ENCODE results near the gene PTPRS. TPM values are rescaled to one million over a fixed set of nuclear protein-coding genes. Genes with fewer than 3 reads are reported as not detected.
"Not testable (repeated sequence)": the region's sequence is repeated elsewhere in the genome, so short reads cannot be mapped to it uniquely, and the experiment has no call there.

Gene PTPRS
- total RNA-seq, 1 donor from 2014 or later = 241 TPM

DNA sequence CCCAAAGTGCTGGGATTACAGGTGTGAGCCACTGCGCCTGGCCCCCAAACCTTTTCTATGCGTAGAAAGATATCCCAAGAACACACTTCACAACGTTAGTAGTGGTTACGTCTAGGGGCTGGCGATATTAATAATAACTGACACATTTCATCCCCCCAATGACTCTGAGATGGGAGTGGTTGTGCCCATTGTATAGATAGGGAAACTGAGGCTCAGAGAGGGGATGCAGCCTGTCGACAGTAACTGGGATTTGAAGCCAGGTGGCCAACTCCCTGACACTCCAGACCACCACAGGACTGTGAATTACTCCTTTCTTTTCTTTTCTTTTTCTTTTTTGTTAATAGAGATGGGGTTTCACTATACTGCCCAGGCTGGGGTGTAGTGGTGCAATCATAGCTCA lies 25.3 kb upstream of the PTPRS start:
- H3K27ac Mint-ChIP-seq = no peak overlapping the region
- no peaks in the 10 kb centered on the region for H3K36me3 Mint-ChIP-seq
- H3K27me3 Mint-ChIP-seq (ENCODE audit: low read depth) = peaks cover 4% of the 10 kb centered on the region
- no peak for DNase-seq (ENCODE audit: low spot score in 2 of 2, unreplicated experiment in 2 of 2)
- H3K9me3 Mint-ChIP-seq = no peaks in the 10 kb centered on the region
- H3K4me1 Mint-ChIP-seq = no peaks in the 10 kb centered on the region
- TF ChIP-seq, protein P1, sequence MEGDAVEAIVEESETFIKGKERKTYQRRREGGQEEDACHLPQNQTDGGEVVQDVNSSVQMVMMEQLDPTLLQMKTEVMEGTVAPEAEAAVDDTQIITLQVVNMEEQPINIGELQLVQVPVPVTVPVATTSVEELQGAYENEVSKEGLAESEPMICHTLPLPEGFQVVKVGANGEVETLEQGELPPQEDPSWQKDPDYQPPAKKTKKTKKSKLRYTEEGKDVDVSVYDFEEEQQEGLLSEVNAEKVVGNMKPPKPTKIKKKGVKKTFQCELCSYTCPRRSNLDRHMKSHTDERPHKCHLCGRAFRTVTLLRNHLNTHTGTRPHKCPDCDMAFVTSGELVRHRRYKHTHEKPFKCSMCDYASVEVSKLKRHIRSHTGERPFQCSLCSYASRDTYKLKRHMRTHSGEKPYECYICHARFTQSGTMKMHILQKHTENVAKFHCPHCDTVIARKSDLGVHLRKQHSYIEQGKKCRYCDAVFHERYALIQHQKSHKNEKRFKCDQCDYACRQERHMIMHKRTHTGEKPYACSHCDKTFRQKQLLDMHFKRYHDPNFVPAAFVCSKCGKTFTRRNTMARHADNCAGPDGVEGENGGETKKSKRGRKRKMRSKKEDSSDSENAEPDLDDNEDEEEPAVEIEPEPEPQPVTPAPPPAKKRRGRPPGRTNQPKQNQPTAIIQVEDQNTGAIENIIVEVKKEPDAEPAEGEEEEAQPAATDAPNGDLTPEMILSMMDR (IDR thresholded peaks at IDR 0.05; ENCODE audit: unreplicated experiment) = no peak
- H3K4me3 Mint-ChIP-seq = no peak overlapping the region

DNA sequence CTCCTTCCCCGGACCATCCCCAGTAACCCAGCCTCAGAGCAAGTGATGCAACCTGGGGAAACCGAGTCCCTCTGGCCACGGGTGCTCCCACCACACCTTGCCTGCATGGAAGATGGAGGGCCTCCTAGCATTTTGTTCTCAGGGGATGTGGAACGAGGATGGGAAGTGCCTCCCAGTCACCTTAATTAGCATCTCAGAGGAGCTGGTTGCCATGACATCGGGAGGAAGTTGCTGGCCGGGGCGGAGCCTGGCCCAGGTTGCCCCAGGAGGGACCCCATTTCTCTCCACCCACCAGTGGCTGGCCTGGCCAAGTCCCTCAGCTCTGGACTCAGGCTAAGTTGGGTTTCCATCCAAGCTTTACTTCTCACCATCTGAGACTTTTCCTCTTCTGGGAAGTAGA lies 24.1 kb upstream of the PTPRS start:
- TF ChIP-seq, protein P1 (IDR thresholded peaks at IDR 0.05; ENCODE audit: unreplicated experiment) = no peak
- Mint-ChIP-seq H3K4me1 (no peaks in the 10 kb centered on the region), H3K36me3 (no peaks in the 10 kb centered on the region), H3K4me3 (no peak overlapping the region), H3K27me3 (ENCODE audit: low read depth) (peaks cover 11% of the 10 kb centered on the region), H3K9me3 (no peaks in the 10 kb centered on the region), H3K27ac (no peak overlapping the region)
- no peak for DNase-seq (ENCODE audit: low spot score in 2 of 2, unreplicated experiment in 2 of 2)

DNA sequence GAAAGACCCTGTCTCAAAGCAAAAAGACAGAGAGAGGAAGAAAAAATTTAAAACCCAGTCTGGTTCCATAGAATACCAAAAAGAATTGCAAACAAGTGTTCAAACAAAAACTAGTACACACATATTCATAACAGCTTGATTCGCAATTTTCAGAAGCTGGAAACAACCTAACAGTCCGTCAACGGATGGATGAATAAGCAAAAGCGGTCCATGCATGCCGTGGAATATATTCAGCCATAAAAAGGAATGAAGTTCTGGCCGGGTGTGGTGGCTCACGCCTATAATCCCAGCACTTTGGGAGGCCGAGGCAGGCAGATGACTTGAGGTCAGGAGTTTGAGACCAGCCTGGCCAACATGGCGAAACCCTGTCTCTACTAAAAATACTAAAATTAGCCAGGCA lies 21.2 kb upstream of the PTPRS start:
- not testable (repeated sequence) for H3K4me1 Mint-ChIP-seq; H3K27ac Mint-ChIP-seq; H3K36me3 Mint-ChIP-seq; DNase-seq (ENCODE audit: low spot score in 2 of 2, unreplicated experiment in 2 of 2); H3K4me3 Mint-ChIP-seq; H3K9me3 Mint-ChIP-seq
- H3K27me3 Mint-ChIP-seq (ENCODE audit: low read depth) = peaks cover 35% of the 10 kb centered on the region

DNA sequence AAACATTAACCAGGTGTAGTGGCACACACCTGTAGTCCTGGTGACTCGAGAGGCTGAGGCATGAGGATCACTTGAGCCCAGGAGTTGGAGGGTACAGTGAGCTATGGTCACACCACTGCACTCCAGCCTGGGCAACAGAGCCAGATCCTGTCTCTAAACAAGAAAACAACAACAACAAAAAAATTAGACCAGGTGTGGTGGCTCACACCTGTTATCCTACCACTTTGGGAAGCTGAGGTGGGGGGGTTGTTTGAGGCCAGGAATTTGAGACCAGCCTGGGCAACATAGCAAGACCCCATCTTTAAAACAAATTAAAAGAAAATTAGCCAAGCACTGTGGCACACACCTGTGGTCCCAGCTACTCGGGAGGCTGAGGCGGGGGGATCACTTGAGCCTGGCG lies 20.8 kb upstream of the PTPRS start:
- peaks cover 39% of the 10 kb centered on the region for H3K27me3 Mint-ChIP-seq (ENCODE audit: low read depth)
- no peak for DNase-seq (ENCODE audit: low spot score in 2 of 2, unreplicated experiment in 2 of 2)
- H3K4me1 Mint-ChIP-seq = no peaks in the 10 kb centered on the region
- no peak overlapping the region for H3K27ac Mint-ChIP-seq
- no peaks in the 10 kb centered on the region for H3K36me3 Mint-ChIP-seq
- H3K4me3 Mint-ChIP-seq = no peak overlapping the region
- no peaks in the 10 kb centered on the region for H3K9me3 Mint-ChIP-seq
- TF ChIP-seq, protein P1 (IDR thresholded peaks at IDR 0.05; ENCODE audit: unreplicated experiment) = no peak

DNA sequence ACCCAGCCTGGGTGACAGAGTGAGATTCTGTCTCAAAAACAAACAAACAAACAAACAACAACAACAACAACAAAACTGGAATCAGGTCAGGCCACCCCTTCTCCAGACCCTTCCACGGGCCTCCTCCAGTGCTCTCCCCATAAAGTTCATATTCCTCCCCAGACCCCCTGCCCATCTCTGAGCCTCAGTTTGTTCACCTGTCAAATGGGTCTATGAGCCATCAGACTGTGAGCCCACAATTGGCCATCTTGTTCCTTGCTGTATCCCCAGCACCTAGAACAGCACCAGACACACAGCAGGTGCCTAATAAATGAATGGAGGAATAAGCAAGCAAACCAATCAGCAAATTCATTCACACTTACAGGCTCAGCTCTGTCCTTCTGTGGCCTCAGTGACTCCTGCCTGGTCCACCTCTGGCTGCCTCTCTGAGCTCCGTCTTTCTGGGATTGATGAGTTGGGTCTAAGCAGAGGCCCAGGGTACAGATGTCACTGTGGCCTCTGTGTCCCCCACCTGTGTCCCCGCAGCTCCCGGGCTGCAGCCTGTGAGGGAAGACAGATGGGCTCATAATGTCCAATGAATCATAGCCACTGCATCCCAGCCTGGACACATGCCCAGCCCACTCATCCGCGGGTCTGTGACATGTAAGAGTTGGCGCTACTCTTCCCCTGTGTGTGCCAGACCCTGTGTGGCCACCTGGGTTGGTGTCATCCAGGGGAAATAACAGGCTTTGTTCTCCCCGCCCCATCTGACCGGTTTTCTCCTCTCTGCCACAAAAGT lies 19.6 kb upstream of the PTPRS start:
- no peak overlapping the region for H3K27ac Mint-ChIP-seq
- no peaks in the 10 kb centered on the region for H3K9me3 Mint-ChIP-seq
- TF ChIP-seq, protein P1 (IDR thresholded peaks at IDR 0.05; ENCODE audit: unreplicated experiment) = no peak

DNA sequence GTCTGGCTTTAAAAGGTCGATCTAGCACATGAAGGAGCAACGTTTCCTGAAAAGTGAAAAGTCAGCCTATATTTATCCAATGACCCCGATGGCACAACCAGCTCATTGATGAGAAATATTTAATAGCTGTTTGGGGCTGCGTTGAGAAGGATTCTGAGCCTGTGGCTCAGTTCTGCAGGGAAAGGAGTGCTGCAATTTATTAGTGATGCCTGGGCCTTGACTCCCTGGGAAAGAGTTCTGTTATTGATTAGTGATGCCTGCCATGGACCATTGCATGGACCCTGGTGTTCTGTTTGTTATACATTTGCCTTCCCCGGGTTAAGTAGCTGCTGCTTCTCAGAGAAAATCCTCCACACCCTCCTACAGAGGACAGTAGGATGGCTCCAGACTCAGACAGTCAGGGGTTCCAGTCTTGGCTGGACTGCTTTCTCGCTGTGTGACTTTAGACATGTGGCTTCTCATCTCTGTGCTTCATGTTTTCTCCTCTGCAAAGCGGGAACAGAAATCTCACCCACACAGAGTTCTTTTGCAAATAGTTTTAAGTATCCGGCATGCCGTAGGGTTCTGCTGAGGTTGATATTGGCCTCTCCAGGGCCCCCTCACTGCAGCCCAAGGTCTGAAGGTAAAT lies 17.7 kb upstream of the PTPRS start:
- Mint-ChIP-seq H3K4me1 (no peaks in the 10 kb centered on the region), H3K36me3 (no peaks in the 10 kb centered on the region), H3K4me3 (no peak overlapping the region), H3K27ac (no peak overlapping the region), H3K27me3 (ENCODE audit: low read depth) (peaks cover 48% of the 10 kb centered on the region), H3K9me3 (no peaks in the 10 kb centered on the region)
- DNase-seq (ENCODE audit: low spot score in 2 of 2, unreplicated experiment in 2 of 2) = no peak
- TF ChIP-seq, protein P1 (IDR thresholded peaks at IDR 0.05; ENCODE audit: unreplicated experiment) = no peak

More for the DNA sequence above, 19.6 kb upstream of the PTPRS start:
- Mint-ChIP-seq H3K36me3 (no peaks in the 10 kb centered on the region), H3K27me3 (ENCODE audit: low read depth) (peaks cover 48% of the 10 kb centered on the region), H3K4me1 (no peaks in the 10 kb centered on the region), H3K4me3 (no peak overlapping the region)
- DNase-seq (ENCODE audit: low spot score in 2 of 2, unreplicated experiment in 2 of 2) = no peak
